Osteocyte (in vitro differentiated cells): ENCODE data around the gene SETDB1. TPM values are rescaled to one million over a fixed set of nuclear protein-coding genes. Genes with fewer than 3 reads are reported as not detected.

Experiments
- DNase-seq: peaks from one replicate; pipeline ENCODE4 v3.0.0; 2021; ENCODE audit warnings: mixed read lengths; ENCODE audit not compliant: unreplicated experiment; ENCODE audit errors: extremely low spot score
- H3K27ac Mint-ChIP-seq: one replicate; pipeline ENCODE4 v1.8.0; 2021; ENCODE audit warnings: mild to moderate bottlenecking, mixed read lengths; ENCODE audit not compliant: unreplicated experiment
- H3K27me3 Mint-ChIP-seq: one replicate; pipeline ENCODE4 v1.8.0; 2021; ENCODE audit warnings: mixed read lengths; ENCODE audit not compliant: unreplicated experiment
- H3K36me3 Mint-ChIP-seq: one replicate; pipeline ENCODE4 v1.8.0; 2021; ENCODE audit warnings: mixed read lengths; ENCODE audit not compliant: unreplicated experiment
- H3K4me1 Mint-ChIP-seq: one replicate; pipeline ENCODE4 v1.8.0; 2021; ENCODE audit warnings: mixed read lengths; ENCODE audit not compliant: unreplicated experiment
- H3K4me3 Mint-ChIP-seq: one replicate; pipeline ENCODE4 v1.8.0; 2021; ENCODE audit warnings: mild to moderate bottlenecking, moderate library complexity, mixed read lengths; ENCODE audit not compliant: unreplicated experiment
- H3K9me3 Mint-ChIP-seq: one replicate; pipeline ENCODE4 v1.8.0; 2021; ENCODE audit warnings: mixed read lengths; ENCODE audit not compliant: unreplicated experiment
- CTCF ChIP-seq: fragments of 200-600 bp; sonication (generic); IDR thresholded peaks from 2 replicates; pipeline ENCODE4 v1.5.0; 2021; ENCODE audit warnings: antibody characterized with exemption, mild to moderate bottlenecking, moderate library complexity
- total RNA-seq: library from RNA; stranded (reverse); gene quantifications from 2 replicates; pipeline ENCODE4 v1.2.1, GENCODE V29; 2021

The SETDB1 gene
- total RNA-seq, 1 donor from 2014 or later: 53.5 TPM

GRCh38 chr1:151009674-151010345 lies 83.6 kb downstream of the SETDB1 start:
- no peak for TF ChIP-seq CTCF
- H3K4me1 Mint-ChIP-seq: peaks cover 51% of the 10 kb centered on the region
- no peaks in the 10 kb centered on the region for H3K27me3 Mint-ChIP-seq
- no peaks in the 10 kb centered on the region for H3K9me3 Mint-ChIP-seq
- peak overlapping the region; percentile 99 for H3K4me3 Mint-ChIP-seq
- no peaks in the 10 kb centered on the region for H3K36me3 Mint-ChIP-seq
- DNase-seq: no peak
- H3K27ac Mint-ChIP-seq: no peak overlapping the region

DNA sequence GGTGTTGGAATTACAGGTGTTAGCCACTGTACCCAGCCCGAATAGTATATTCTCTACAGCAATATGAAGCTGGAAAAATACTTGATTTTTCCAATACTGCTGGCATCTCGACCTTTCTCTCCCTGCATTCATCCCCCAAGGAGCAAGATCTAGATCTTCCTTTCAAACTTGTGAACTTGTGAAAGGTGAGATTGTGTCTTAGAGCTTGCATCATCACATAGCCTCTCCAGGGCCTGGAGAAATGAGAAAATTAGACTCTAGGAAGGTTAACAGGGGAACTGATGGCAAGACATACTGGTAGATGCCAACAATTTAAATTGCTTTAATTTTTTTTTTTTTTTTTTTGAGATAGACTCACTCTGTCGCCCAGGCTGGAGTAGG lies 84.2 kb downstream of the SETDB1 start:
- DNase-seq: no peak
- no peak overlapping the region for H3K27ac Mint-ChIP-seq
- no peak overlapping the region for H3K4me3 Mint-ChIP-seq
- no peak for TF ChIP-seq CTCF
- peaks cover 48% of the 10 kb centered on the region for H3K4me1 Mint-ChIP-seq
- H3K27me3 Mint-ChIP-seq: no peaks in the 10 kb centered on the region
- H3K36me3 Mint-ChIP-seq: no peaks in the 10 kb centered on the region
- no peaks in the 10 kb centered on the region for H3K9me3 Mint-ChIP-seq

DNA sequence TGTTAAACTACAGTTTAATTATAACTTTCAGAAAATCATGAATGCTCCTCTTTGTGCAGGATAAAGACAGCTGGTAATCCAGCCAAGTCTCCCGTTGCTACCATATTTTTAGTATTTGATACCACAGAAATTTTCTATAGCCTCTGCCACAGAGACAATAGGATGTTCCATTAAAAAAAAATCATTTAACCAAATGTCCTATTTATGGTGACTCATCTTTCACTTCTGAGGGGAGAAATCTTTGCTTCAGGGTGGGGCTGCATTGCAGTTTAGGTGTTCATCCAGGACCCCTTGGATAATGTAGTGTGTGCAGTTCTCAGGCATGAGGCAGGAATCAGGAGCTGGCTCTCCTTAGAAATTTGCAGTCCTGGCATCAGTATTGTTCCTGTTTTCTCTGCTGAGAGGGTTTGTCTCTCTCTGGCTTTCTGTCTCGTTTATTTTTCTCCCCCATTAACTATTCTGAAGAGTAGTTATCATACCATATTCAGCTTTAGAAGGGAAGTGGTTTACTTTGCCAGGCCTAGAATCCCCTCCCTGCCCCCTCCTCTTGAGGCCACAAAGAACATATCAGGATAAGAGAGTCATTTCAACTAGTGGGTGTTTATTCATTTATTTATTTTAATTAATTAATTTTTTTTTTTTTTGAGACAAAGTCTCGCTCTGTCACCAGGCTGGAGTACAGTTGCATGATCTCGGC lies 85.1 kb downstream of the SETDB1 start:
- H3K27ac Mint-ChIP-seq: no peak overlapping the region
- H3K4me1 Mint-ChIP-seq: peaks cover 39% of the 10 kb centered on the region

GRCh38 chr1:151012684-151013471 lies 86.7 kb downstream of the SETDB1 start:
- H3K36me3 Mint-ChIP-seq: no peaks in the 10 kb centered on the region
- TF ChIP-seq CTCF: no peak
- H3K4me1 Mint-ChIP-seq: peaks cover 25% of the 10 kb centered on the region
- DNase-seq: no peak
- no peak overlapping the region for H3K27ac Mint-ChIP-seq
- H3K4me3 Mint-ChIP-seq: no peak overlapping the region
- H3K27me3 Mint-ChIP-seq: no peaks in the 10 kb centered on the region
- H3K9me3 Mint-ChIP-seq: no peaks in the 10 kb centered on the region

More for the DNA sequence above, 85.1 kb downstream of the SETDB1 start:
- H3K36me3 Mint-ChIP-seq: no peaks in the 10 kb centered on the region
- H3K9me3 Mint-ChIP-seq: no peaks in the 10 kb centered on the region
- no peaks in the 10 kb centered on the region for H3K27me3 Mint-ChIP-seq
- no peak for TF ChIP-seq CTCF
- H3K4me3 Mint-ChIP-seq: no peak overlapping the region
- DNase-seq: no peak

DNA sequence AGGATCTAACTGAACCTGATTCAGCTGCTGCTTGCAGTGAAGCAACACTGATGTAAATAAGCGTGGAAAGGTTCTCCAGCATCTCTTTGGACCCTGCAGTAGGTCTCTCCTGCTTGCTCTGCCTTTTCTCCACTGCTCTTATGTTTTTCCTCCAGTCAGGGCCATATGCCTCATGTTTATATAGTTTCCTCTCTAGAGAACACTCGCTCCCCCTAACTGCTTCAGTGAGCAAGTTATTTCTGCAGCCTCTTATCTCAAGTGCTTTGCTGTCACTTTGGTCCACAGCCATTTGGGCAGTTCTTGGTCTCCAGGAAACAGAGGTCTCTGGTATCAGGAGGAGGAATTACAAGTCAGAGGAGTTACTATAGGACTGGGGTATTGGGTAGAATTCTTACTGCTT lies 87.4 kb downstream of the SETDB1 start:
- no peaks in the 10 kb centered on the region for H3K9me3 Mint-ChIP-seq
- peaks cover 18% of the 10 kb centered on the region for H3K4me1 Mint-ChIP-seq
- H3K4me3 Mint-ChIP-seq: no peak overlapping the region
- H3K36me3 Mint-ChIP-seq: peaks cover 3% of the 10 kb centered on the region
- TF ChIP-seq CTCF: no peak
- no peak for DNase-seq
- no peaks in the 10 kb centered on the region for H3K27me3 Mint-ChIP-seq
- H3K27ac Mint-ChIP-seq: peak overlapping the region; percentile 38
